NCI-H1694 (cell line): Measurements from ENCODE around the gene NUDT12.

Source experiments
- DNase-seq: peaks from one replicate; lab custom pipeline; 2025; lab: John Stamatoyannopoulos, UW

Gene NUDT12

DNA sequence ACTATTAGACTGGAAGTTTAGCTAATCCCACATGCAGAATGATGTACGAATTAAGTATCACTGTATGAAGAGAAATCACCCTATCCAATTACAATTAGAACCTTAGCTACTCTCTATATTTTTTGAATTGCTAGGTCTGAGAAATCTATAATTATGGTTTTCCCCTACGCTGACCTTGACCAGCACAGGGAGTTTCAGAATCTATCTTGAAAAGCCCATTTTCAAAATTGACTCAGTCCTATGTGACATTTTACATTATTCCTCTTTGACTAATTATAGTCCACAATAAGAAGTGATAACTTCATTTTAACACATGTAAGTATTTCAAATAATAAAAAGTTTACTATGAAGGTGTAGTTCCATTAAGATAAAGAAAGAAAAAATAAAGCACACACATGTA, 21.5 kb downstream of the NUDT12 start:
- no peak for DNase-seq

DNA sequence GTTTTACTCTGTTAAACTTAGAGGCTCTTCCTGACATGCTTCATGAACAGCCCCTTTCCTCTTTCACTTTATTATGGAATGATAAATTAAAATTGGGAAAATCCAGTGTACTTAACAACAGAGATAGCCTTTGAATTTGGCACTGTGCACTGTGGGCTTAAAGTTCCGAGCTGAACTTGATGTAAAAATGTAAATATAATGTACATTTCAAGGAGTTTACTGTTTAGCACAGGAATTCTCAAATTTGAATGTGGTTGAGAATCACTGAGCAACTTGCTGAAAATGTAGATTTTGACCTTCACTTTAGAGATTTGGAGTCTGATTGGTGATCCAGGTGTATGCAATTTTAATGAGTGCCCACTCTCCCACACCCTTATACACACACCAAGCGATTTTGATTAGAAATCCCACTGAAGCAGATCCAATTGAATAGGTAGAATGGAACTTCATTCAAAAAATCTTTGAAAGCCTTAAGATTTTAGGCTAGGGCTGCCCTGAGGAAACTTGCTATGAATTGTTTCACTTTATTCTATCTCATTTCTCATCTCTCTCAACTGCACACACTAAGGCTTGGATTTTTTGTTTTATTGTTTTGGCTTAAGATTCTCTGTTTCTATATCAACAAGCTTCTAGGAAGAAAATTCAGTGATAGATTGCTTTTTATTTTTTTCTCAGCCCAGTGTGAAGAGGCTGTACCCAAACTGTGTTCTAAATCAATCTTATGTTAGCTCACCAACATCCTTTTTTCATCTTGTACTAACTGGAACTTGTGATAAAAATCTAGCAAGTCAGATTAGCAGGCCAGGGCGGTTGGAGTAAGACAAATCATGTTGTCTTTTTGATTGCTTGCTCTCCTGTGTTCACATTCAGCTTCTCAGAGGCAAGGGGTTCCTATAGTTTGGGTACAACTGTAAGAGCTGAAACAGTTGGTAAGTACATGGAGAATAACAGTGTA, 22.9 kb downstream of the NUDT12 start:
- no peak for DNase-seq

DNA sequence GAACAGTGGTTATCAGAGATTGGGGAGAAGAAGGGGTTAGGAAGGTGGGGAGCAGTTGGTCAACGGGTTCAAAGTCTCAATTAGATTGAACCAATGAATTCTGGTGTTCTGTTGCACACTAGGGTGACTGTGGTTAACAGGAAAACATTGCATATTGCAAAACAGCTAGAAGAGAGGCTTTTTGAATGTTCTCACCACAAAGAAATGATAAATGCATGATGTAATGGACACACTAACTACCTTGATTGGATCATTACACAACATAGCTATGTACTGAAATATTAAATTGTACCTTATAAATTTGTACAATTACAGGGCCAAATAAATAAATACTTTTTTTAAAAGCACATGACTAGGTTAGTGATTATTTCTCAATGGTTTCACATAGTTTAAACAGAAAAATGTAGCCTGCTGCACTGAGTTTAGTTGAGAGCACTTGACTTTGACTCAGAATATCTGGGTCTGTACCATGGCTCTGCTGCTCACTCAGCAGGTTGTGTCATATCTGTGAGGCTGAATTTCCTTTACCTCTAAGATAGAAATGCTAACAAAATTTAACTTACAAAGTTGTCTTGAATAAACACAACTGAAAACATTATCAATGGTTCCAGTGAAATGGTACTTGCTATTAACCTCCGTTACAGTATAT, 30.4 kb downstream of the NUDT12 start:
- no peak for DNase-seq

DNA sequence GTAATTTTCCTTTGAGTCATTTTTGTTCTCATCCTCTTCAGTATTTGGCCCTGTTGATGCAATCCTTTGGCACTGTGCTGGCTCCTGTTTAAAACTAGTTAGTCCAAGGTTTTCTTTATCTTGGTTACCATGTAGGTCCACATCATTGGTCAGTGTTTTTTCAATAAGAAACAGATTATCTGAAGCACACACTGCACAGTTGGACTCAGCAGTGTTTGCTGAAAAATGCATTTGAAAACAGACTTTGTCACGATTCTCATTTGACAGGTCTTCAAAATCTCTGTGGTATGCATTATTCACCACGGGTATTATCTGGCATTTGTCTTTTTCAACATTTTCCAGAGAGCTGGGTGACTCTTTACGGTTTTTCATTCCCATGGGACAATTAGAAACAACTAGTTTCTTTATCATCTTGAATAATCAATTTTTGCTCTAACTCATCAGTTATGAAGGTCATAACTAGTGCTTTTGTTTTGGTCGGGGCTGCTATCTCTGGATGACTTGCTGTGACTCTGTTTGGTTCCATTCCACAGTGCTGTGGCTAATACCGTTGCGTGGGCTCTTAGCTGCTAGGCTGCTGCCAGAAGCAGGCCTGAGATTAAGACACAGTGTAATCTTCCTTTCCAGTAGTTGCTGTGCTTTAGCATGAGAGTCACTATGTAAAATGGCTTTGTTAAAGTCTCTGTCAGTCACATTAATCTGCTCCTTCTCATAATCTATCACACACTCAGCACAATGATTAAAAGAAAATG, 36.2 kb downstream of the NUDT12 start:
- DNase-seq = no peak

DNA sequence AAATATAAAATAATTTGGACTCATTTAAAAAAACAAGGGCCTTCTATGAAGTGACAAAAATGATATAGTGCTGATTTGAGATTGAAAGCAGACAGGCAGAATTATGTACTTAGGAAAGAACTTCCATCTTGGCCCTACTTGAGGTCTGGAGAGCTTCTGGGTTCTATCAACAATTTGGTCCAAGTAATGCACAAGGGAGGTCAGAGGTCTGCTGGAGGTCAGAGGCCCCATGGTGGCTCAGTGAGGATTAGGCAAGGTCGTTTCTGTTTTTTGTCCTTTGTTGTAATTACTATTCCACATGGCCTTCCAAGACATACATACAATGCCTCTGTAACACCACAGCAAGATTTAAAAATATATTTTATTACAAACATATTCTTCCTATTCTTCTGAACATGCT, 37.2 kb downstream of the NUDT12 start:
- DNase-seq = no peak

DNA sequence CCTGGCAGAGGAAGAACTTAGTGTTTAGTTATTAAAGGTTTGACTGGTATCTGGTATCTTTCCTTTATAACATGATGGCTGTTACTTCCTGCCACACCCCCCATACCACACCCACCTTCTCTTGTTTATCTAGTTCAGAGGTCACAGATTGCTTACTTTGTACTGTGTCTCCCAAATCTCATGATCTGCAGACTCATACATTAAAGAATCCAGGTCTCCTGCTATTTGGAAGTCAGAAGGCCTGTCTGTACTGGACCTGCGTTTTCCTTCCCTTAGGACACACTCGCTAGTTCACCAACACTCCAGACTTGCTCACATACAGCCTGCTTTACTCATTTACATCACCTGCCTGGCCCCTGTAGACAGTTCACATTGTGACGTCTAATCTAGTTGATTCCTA, 39.3 kb downstream of the NUDT12 start:
- DNase-seq = no peak

DNA sequence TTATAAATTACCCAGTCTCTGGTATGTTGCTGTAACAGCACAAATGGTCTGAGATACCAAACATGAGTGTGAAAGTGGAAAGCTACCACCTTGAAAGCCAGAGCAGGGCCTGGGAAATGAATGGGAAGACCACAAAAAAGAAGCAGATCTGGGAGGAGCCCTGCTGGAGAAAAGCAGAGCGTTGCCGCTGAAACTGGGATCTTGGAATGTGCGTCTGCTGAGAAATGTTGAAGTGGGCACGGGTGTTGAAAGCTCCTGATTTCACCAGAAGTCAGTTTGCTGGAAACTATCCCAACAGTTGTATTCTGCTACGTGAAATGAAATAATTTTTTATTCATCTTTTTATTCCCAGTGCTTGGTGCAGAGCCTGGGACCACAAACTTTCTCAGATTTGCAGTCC, 40.0 kb downstream of the NUDT12 start:
- no peak for DNase-seq

DNA sequence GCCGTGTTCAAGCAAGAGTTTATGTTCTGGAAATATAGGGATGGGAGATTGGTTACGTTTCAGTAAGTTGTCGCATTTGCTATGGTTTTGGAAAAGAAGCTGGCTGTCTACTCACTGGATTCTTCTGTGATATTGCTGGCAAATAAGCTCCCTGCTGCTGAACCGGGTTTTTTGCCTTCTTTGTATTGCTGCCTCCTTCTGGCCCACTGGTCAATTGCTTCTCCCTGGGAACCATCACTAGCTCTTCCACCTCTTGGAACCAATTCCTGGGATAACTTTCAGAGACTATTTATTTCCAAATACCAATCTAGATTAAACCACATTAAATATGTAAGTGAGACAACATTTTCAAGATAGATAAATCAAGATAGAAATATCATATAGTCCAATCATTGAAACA, 43.0 kb downstream of the NUDT12 start:
- DNase-seq = no peak

DNA sequence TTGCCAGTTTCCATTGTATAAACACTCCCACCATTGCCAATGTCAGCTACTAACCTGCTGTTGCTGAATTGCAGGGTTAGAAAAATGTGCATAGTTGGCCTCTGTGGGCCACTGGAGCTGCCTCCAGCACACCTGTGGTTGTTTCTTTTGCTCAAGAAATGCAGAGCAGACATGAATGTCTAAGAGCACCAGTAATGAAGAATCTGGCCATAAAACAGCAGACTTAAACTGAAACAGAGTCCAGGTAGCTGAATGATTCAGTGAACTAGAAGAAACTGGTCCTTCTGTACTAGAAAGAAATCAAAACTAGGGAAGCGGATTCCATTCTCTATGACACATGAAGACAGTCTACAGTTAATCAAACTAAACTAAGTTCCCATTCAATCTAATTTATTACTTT, 48.2 kb downstream of the NUDT12 start:
- no peak for DNase-seq

DNA sequence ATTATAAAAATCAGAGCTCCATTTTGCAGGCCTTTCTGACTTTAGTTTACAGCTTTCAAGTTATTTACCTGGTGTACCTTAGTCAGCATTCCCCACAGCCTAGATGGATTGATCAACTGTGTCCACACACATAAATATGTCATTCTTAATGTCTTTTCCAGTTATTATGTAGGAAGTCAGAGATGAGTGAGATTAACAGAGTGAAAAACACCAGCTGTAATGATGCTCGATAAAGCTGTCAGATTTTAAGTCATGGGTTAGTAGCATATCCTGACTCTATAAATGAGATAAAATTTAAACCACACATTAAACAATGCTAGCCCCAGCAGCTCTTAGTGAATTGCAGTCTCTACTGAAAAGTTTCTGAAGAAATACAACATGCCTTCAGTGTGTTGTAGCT, 48.9 kb downstream of the NUDT12 start:
- no peak for DNase-seq

DNA sequence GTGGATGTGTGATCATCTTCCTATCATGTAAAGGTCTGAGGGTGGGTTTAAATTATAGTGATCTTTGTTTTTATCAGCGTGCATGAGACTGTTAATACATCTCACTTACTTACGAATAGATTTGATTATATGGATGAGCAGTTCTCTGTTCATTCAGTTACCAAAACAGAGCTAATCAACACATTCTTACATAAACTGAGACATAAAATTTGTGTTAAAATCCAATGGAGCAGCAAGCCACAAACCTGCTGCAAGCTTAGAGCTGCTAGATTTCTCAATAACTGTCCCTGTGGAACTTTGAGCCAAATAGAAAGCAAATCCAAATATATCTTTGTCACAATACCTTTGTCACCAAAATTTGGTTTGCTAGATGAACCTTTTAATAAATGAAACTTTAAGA, 50.1 kb downstream of the NUDT12 start:
- DNase-seq = no peak

DNA sequence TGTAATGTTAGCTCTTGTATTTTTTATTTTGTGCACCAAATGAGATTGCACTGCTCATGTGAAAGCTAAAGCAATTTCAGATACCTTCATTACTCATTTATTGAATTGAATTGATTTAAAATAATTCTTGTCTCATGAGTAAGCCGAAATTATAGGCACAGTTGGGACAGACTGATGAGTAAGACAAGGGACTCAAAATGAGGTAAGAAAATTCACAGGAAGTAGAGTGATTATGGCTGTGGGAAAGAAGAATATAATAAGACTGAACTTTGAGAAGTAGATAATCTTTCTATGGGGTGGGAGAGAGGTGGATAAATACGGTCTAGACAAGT, 51.1 kb downstream of the NUDT12 start:
- DNase-seq = no peak

DNA sequence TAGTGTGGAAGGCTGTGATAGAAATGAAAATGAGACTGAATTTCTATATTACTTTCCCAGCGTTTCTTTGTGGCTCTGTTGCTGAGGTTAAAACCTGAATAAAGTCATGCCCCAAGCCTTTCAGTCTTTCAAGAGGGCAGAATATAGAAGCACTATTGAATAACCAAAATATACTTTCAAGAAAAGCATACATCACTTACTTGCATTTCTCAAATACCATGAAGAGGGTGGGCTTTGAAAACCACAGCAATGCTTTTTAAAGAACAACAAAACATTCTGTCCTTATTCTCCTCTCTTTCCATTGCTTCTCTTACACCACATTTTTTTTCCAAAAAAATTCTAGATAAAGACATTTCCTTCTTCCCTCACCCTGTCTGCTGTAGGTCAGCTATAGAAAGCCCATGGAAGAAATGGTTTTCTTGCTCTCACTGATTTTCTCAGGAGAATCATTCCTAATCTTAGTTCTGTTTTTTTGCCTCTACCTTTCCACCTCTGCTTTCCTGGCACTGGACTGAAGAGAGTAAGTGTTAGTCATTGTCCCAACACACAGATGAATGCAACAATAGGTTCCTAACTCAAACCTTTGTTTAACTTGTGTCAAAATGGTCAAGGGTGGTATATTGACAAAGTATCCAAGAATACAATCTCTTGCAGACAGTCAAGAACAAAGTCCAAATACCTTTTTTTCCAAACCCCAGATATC, 51.6 kb downstream of the NUDT12 start:
- no peak for DNase-seq

DNA sequence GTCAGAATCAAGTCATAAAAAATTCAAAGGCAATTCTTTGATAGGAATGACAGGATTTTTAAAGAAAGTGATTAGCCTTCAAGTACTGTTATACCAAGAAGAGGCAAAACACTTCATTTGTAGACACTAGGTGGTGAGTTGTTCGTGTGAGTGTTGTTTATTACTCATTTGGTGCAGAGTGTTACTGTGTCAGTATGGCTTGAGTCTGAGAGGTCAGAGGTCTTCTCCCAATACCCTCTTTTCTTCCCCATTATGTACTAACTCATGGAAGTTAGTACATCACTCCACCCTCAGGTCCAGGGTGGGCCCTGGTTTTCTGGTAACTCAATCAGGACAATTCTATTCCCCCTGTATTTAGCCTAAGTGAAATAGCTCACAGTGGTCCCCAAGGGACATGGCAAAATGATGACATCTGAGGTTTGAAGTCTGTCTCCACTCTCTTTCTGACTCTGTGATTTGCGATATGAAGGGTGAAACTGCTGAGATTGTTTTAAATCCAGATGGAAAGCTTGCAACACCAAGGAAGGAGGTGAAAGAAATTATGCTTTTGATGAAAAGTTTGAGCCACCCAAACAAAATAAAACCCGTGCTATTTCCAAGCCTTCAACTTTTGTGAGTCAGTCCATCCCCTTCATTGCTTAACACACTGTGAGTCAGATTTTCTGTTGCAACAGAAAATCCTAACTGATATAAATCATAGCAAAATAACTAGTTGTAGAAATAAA, 56.8 kb downstream of the NUDT12 start:
- DNase-seq = no peak

DNA sequence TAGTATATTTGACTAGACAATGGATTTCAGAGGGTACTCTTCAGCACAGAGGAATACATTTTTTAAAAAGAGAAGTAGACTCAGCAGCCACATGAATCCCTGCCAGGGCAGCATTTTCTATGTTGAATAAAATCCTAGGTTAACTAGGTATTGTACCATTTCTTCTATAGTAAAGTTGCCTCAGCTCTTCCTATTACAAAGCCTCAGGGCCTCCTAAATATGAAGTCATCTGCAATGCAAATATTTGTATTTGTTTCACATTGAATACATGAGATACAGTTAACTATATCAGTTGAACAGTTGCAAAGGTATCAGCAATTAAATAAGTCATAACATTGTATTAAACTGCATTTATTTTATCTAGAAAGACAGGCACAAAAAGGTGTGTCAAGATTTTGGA, 59.5 kb downstream of the NUDT12 start:
- no peak for DNase-seq

DNA sequence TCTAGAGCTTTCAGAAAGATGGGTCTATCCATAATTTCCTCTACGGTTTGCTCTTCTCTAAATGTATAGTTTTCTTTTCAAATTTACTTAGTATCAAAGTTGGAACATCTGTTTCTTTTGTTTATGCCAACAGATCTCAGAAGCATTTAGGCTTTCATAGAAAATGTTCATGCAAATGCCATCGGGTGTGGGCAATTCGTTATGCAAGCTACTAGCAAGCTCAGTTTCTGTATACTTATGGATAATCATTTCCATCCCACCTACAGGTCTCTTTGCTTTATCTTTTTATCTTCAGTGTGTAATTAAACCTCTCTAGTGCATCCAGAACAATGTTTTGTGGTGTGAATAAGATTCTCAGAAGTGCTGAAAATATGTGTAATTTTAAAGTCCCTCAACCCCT, 59.9 kb downstream of the NUDT12 start:
- no peak for DNase-seq
